Esophagus squamous epithelium (tissue), 5 donors: ENCODE measurements around the gene ASH1L. TPM values are rescaled to one million over a fixed set of nuclear protein-coding genes. Genes with fewer than 3 reads are reported as not detected.
"Not testable (repeated sequence)": the region's sequence is repeated elsewhere in the genome, so short reads cannot be mapped to it uniquely, and the experiment has no call there.

Source experiments
- DNase-seq: peaks from one replicate; lab custom pipeline; 2025; lab: John Stamatoyannopoulos, UW
- H3K27ac ChIP-seq, 4 donors: fragments of 200-600 bp; sonication (generic); one replicate each; pipeline ENCODE4 v1.5.1; 2016 to 2019; ENCODE audit warnings: mild to moderate bottlenecking in 1 of 4
- H3K27me3 ChIP-seq, 4 donors: fragments of 200-600 bp; sonication (generic); 1 replicate in 3 of 4; 2 replicates in 1 of 4; pipeline versions ENCODE4 v1.5.1 to v1.6.0; 2017 to 2021; ENCODE audit warnings: antibody characterized with exemption in 1 of 4
- H3K36me3 ChIP-seq, 3 donors: fragments of 200-600 bp; sonication (generic); one replicate each; pipeline ENCODE4 v1.5.1; 2016 to 2019
- H3K4me1 ChIP-seq, 3 donors: fragments of 200-600 bp; sonication (generic); one replicate each; pipeline ENCODE4 v1.5.1; 2017 to 2019
- H3K4me3 ChIP-seq, 4 donors: fragments of 200-600 bp; sonication (generic); 1 replicate in 3 of 4; 2 replicates in 1 of 4; pipeline ENCODE4 v1.5.1; 2016 to 2019; ENCODE audit warnings: mild to moderate bottlenecking in 2 of 4, moderate library complexity in 1 of 4
- H3K9me3 ChIP-seq, 3 donors: fragments of 200-600 bp; sonication (generic); one replicate each; pipeline ENCODE4 v1.5.1; 2016 to 2019
- POLR2A ChIP-seq, 4 donors: fragments of 450-650 bp; IDR thresholded peaks; one replicate each; pipeline ENCODE4 v1.6.1; 2017; ENCODE audit warnings: antibody characterized with exemption in 4 of 4, mild to moderate bottlenecking in 4 of 4, moderate library complexity in 3 of 4
- WGBS, 2 donors: methylation state at CpG; one replicate each; pipeline ENCODE4 v1.1.5; 2018; 5-methylcytosine and 5-hydroxymethylcytosine counted together
- intact Hi-C: fragments of 100-400 bp; cut with DNase I; formaldehyde crosslinking; loops from one replicate; pipeline ENCODE4 v1.15.0; 2022
- small RNA-seq, 4 donors: library from RNA; depleted of rRNA; stranded (forward); fragments of <200 nt; gene quantifications; one replicate each; pipeline ENCODE3, GENCODE V24; 2016
- total RNA-seq, 4 donors: library from RNA; depleted of rRNA; stranded (reverse); fragments of >200 nt; gene quantifications; one replicate each; pipeline ENCODE4 v1.1.0, GENCODE V29; 2016
- TF ChIP-seq, protein P1 (sequence below), 6 experiments: fragments of 450-650 bp in 4 of 6; fragments of 200-600 bp in 2 of 6; sonication (generic) in 2 of 6; IDR thresholded peaks; one replicate each; pipeline ENCODE4 v1.5.1; 2016 to 2019; ENCODE audit warnings: antibody characterized with exemption in 6 of 6, mild to moderate bottlenecking in 4 of 6, moderate library complexity in 4 of 6
- donor health status: DM: yes; HTN: yes; CAD: no.

Gene ASH1L
- total RNA-seq, 4 donors from 2014 or later: 27.6 to 57.4 (median 31.2) TPM

GRCh38 chr1:155293086-155293749 lies 269.4 kb downstream of the ASH1L start:
- DNase-seq: no peak
- Histone ChIP-seq H3K27ac (no peak overlapping the region), H3K36me3 (peaks cover 0 to under 1% (median 0%) of the 10 kb centered on the region in 3 donors), H3K4me3 (no peak overlapping the region), H3K4me1 (peaks cover 7 to 17% (median 11%) of the 10 kb centered on the region in 3 donors), H3K9me3 (no peaks in the 10 kb centered on the region), H3K27me3 (peaks cover 5 to 50% (median 5%) of the 10 kb centered on the region in 4 donors)
- WGBS, 2 donors: 80 to 85% methylated on average over 1 to 11 of the region's 17 CpGs
- no peak for TF ChIP-seq POLR2A (IDR thresholded peaks at IDR 0.05)
- TF ChIP-seq, protein P1, sequence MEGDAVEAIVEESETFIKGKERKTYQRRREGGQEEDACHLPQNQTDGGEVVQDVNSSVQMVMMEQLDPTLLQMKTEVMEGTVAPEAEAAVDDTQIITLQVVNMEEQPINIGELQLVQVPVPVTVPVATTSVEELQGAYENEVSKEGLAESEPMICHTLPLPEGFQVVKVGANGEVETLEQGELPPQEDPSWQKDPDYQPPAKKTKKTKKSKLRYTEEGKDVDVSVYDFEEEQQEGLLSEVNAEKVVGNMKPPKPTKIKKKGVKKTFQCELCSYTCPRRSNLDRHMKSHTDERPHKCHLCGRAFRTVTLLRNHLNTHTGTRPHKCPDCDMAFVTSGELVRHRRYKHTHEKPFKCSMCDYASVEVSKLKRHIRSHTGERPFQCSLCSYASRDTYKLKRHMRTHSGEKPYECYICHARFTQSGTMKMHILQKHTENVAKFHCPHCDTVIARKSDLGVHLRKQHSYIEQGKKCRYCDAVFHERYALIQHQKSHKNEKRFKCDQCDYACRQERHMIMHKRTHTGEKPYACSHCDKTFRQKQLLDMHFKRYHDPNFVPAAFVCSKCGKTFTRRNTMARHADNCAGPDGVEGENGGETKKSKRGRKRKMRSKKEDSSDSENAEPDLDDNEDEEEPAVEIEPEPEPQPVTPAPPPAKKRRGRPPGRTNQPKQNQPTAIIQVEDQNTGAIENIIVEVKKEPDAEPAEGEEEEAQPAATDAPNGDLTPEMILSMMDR (IDR thresholded peaks at IDR 0.05): no peak
- intact Hi-C loops: no loop called here

- H3K9me3 ChIP-seq, DNase-seq, H3K4me3 ChIP-seq, H3K36me3 ChIP-seq, intact Hi-C loops, H3K27ac ChIP-seq: not testable (repeated sequence)
- peaks cover 4 to 33% (median 5%) of the 10 kb centered on the region in 4 donors for H3K27me3 ChIP-seq
- peaks cover 7 to 15% (median 11%) of the 10 kb centered on the region in 3 donors for H3K4me1 ChIP-seq
- 81 to 86% methylated on average over 8 to 10 of the region's 10 CpGs for WGBS, 2 donors
These were observed 271.6 kb downstream of the ASH1L start for GRCh38 chr1:155291006-155291405.

DNA sequence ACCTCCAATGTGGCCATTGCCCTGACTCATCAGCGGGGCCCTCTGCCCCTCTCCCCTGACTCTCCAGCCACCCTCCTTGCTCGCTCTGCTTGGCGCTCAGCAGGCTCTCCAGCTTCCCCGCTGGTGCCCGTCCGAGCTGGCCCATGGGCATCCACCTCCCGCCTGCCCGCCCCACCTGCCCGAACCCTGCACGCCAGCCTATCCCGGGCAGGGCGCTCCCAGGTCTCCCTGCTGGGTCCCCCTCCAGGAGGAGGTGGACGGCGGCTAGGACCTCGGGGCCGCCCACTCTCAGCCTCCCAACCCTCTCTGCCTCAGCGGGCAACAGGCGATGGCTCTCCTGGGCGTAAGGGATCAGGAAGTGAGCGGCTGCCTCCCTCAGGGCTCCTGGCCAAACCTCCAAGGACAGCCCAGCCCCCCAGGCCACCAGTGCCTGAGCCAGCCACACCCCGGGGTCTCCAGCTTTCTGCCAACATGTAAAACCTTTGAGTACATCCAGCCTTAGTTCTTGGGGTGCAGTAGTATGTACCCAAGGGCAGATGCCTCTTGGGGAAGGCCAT lies 274.5 kb downstream of the ASH1L start:
- Histone ChIP-seq H3K4me1 (no peaks in the 10 kb centered on the region), H3K36me3 (peaks cover 0 to 35% (median 0%) of the 10 kb centered on the region in 3 donors), H3K27me3 (peaks cover 0 to 4% (median 0%) of the 10 kb centered on the region in 4 donors), H3K9me3 (no peaks in the 10 kb centered on the region), H3K27ac (no peak overlapping the region), H3K4me3 (no peak overlapping the region)
- TF ChIP-seq, protein P1 (IDR thresholded peaks at IDR 0.05): no peak
- TF ChIP-seq POLR2A (IDR thresholded peaks at IDR 0.05): no peak
- intact Hi-C loops: no loop called here
- WGBS, 2 donors: 97% methylated on average over 5 of the region's 21 CpGs; no CpG with 5 or more reads in 1 of the 2 donors
- no peak for DNase-seq

DNA sequence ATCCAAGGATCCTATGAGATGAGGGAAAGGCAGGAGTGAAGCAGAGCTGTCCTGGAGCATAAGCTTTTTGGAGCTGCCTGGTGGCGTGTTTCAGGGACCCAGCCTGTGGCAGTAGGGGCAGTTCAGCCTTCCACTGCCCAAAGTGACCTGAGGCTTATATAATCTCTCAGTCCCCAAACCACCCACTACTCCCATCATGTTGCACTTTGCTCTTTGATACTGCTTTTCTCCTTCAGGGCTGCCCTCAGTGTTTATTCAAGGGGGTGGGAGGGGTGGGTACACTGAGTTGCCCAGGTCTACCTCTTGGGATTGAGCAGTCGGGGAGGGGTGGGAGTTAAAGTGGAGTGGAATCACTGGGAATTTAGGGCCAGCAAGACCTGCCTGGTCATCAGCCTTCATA lies 276.1 kb downstream of the ASH1L start:
- Histone ChIP-seq H3K36me3 (peaks cover 0 to 43% (median 0%) of the 10 kb centered on the region in 3 donors), H3K27ac (no peak overlapping the region), H3K27me3 (no peaks in the 10 kb centered on the region), H3K4me3 (no peak overlapping the region), H3K9me3 (no peaks in the 10 kb centered on the region), H3K4me1 (no peaks in the 10 kb centered on the region)
- TF ChIP-seq, protein P1 (IDR thresholded peaks at IDR 0.05): no peak
- no peak for TF ChIP-seq POLR2A (IDR thresholded peaks at IDR 0.05)
- DNase-seq: no peak
- WGBS, 2 donors: 83% methylated on average over 2 of the region's 2 CpGs; no CpG with 5 or more reads in 1 of the 2 donors
- intact Hi-C loops: no loop called here

DNA sequence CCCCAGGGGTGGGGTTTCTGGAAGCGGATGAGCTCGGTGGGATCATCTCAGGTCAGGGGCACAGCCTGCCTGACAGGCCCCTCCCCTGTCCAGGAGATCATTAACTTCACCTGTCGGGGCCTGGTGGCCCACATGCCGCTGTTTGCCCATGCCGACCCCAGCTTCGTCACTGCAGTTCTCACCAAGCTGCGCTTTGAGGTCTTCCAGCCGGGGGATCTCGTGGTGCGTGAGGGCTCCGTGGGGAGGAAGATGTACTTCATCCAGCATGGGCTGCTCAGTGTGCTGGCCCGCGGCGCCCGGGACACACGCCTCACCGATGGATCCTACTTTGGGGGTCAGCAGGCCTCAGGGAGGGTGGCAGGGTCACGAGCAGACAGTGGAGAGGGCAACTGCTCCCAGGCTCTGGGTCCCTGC lies 277.0 kb downstream of the ASH1L start:
- Histone ChIP-seq H3K27ac (no peak overlapping the region), H3K27me3 (no peaks in the 10 kb centered on the region), H3K9me3 (no peaks in the 10 kb centered on the region), H3K36me3 (peaks cover 0 to 43% (median 0%) of the 10 kb centered on the region in 3 donors), H3K4me3 (no peak overlapping the region), H3K4me1 (no peaks in the 10 kb centered on the region)
- 80% methylated on average over 3 of the region's 18 CpGs; no CpG with 5 or more reads in 1 of the 2 donors for WGBS, 2 donors
- intact Hi-C loops: no loop called here
- DNase-seq: no peak
- TF ChIP-seq, protein P1 (IDR thresholded peaks at IDR 0.05): no peak
- no peak for TF ChIP-seq POLR2A (IDR thresholded peaks at IDR 0.05)

Small RNA genes within 50 kb of the gene (small RNA-seq; reads per million reads assigned to genes)
- gene AL353807.4: 0 reads per million in 4 donors
- gene RNU6-106P: 0 reads per million in 4 donors
- gene RNU6-1297P: 0 reads per million in 4 donors

Other genes starting within 250 kb of the ASH1L start
- 10 to 100 TPM; 35.8 to 52.0 (median 40.1) TPM for gene RUSC1, start 241.9 kb downstream of the ASH1L start, total RNA-seq
- gene MSTO1, start 47.4 kb upstream of the ASH1L start, total RNA-seq: 10 to 100 TPM in 3 of 4 donors, 1 to 10 TPM in 1; 2.6 to 17.9 (median 13.6) TPM
- gene YY1AP1, start 126.0 kb upstream of the ASH1L start, total RNA-seq: 10 to 100 TPM; 37.8 to 91.6 (median 63.5) TPM
- gene DAP3, start 126.3 kb upstream of the ASH1L start, total RNA-seq: 100 to 1,000 TPM in 1 of 4 donors, 10 to 100 TPM in 3; 59.9 to 144 (median 78.5) TPM